Brain microvascular endothelial cell (primary cell): ENCODE data around the gene FMO4.

Source experiments
- DNase-seq: peaks from one replicate; pipeline ENCODE4 v3.0.0-alpha.2; 2020
- H3K27ac ChIP-seq: fragments of 250-450 bp; sonication (Bioruptor Pico); 2 replicates; pipeline ENCODE4 v1.5.1; 2020; ENCODE audit warnings: mild to moderate bottlenecking, moderate library complexity
- H3K27me3 ChIP-seq: fragments of 250-450 bp; sonication (Bioruptor Pico); replicated peaks from 2 replicates; pipeline ENCODE4 v1.5.1; 2020; ENCODE audit warnings: mild to moderate bottlenecking
- H3K36me3 ChIP-seq: fragments of 250-450 bp; sonication (Bioruptor Pico); replicated peaks from 2 replicates; pipeline ENCODE4 v1.5.1; 2020; ENCODE audit warnings: mild to moderate bottlenecking
- H3K4me3 ChIP-seq: 2 replicates; pipeline ENCODE4 v1.5.1; 2011; ENCODE audit warnings: low read depth, mild to moderate bottlenecking, control low read depth, low read length, moderate library complexity
- CTCF ChIP-seq: IDR thresholded peaks from 2 replicates; pipeline ENCODE4 v1.5.1; 2011; ENCODE audit warnings: low read depth, mild to moderate bottlenecking, moderate library complexity, low read length, control low read depth, inconsistent platforms; ENCODE audit errors: missing control alignments
- in situ Hi-C: cut with HindIII; loops from 2 replicates; pipeline ENCODE4 v1.10.0; 2017; ENCODE audit warnings: low sequenced_read_pairs, low pct_ligation_motif_present

FMO4 gene

GRCh38 chr1:171295821-171296220 is 18.2 kb upstream of the FMO4 start:
- H3K27me3 ChIP-seq = no peaks in the 10 kb centered on the region
- TF ChIP-seq CTCF = no peak
- in situ Hi-C loops = no loop called here
- DNase-seq = no peak
- no peak overlapping the region for H3K4me3 ChIP-seq
- no peaks in the 10 kb centered on the region for H3K36me3 ChIP-seq
- H3K27ac ChIP-seq = no peak overlapping the region

- H3K27me3 ChIP-seq = no peaks in the 10 kb centered on the region
- DNase-seq = no peak
- in situ Hi-C loops = no loop called here
- TF ChIP-seq CTCF = no peak
- H3K36me3 ChIP-seq = no peaks in the 10 kb centered on the region
- H3K27ac ChIP-seq = no peak overlapping the region
- H3K4me3 ChIP-seq = no peak overlapping the region
Observed at GRCh38 chr1:171296897-171297296, 17.1 kb upstream of the FMO4 start.

DNA sequence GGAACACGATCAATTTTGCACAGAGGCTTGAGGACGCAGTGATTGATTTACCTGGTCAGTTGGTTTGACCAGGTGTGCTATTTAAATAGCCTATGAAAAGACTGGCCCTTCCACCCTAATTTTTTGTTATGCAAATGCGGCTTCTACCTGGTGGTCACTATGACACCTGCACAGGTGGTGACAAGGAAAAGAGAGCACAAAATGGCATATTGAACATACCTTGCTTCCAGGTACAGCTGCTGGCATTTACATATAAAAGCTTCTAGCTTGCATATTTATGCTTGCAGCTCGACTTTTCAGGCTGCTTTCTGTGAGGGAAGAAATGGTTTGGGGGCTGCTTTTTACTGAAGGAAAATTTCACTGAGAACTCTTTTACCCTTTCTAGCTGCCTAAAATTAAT is 15.3 kb upstream of the FMO4 start:
- in situ Hi-C loops = no loop called here
- H3K27me3 ChIP-seq = no peaks in the 10 kb centered on the region
- no peak for DNase-seq
- no peaks in the 10 kb centered on the region for H3K36me3 ChIP-seq
- H3K4me3 ChIP-seq = no peak overlapping the region
- no peak overlapping the region for H3K27ac ChIP-seq
- TF ChIP-seq CTCF = no peak

DNA sequence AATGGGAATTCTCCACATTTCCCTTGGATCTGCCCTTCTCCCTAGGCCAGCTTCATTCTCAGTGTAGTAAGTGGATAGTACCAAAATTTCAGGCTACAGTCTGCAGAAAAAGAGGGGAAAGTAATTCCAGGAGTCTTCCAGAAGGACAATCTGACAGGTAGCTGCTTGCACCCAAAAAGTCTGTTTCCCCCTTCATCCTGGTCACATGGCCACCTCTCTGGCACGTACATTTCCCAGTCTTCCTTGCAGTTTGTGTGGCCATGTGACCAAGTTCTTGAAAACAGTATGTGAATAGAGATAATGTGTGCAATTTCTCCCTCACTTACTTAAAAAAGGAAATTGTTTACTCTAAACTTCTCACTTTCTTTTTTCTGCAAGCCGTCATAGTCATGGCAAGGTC is 14.6 kb upstream of the FMO4 start:
- no peak for TF ChIP-seq CTCF
- no peaks in the 10 kb centered on the region for H3K36me3 ChIP-seq
- in situ Hi-C loops = no loop called here
- H3K4me3 ChIP-seq = no peak overlapping the region
- no peaks in the 10 kb centered on the region for H3K27me3 ChIP-seq
- H3K27ac ChIP-seq = no peak overlapping the region
- DNase-seq = no peak

GRCh38 chr1:171300401-171300800 is 13.6 kb upstream of the FMO4 start:
- TF ChIP-seq CTCF = no peak
- no peak overlapping the region for H3K4me3 ChIP-seq
- H3K27me3 ChIP-seq = no peaks in the 10 kb centered on the region
- DNase-seq = no peak
- no peaks in the 10 kb centered on the region for H3K36me3 ChIP-seq
- H3K27ac ChIP-seq = no peak overlapping the region
- in situ Hi-C loops = no loop called here

- Histone ChIP-seq H3K4me3 (no peak overlapping the region), H3K27ac (no peak overlapping the region), H3K36me3 (no peaks in the 10 kb centered on the region), H3K27me3 (no peaks in the 10 kb centered on the region)
- DNase-seq = no peak
- TF ChIP-seq CTCF = no peak
- in situ Hi-C loops = no loop called here
Observed at GRCh38 chr1:171310661-171311087, 3.3 kb upstream of the FMO4 start.
